ENCODE data around the gene CMC2. TPM values are rescaled to one million over a fixed set of nuclear protein-coding genes. Genes with fewer than 3 reads are reported as not detected.

Gene CMC2
- total and polyA plus RNA-seq, 2 of the 13 experiments (the other 11 are each of a cell fraction or from before 2014, with no cell fraction given) = 116 to 129 TPM

GRCh38 chr16:81006211-81006812 lies 373 bp downstream of the CMC2 start (continued):
- TF ChIP-seq HIVEP1 (CRISPR knock-in tag; IDR thresholded peaks at IDR 0.05) (peak; percentile 69; the same call in 1 of the 2 replicates), ZFP90 (CRISPR knock-in tag; IDR thresholded peaks at IDR 0.05; ENCODE audit: borderline replicate concordance) (0 out of 2 replicates have a peak, but pooled peaks have one; percentile 5), RNF219 (CRISPR knock-in tag; IDR thresholded peaks at IDR 0.05) (no peak; the same call in 1 of the 2 replicates), AGO1 (IDR thresholded peaks at IDR 0.05; ENCODE audit: low read depth, low read length, poor library complexity, severe bottlenecking) (peak; percentile 7), ZNF775 (CRISPR knock-in tag; IDR thresholded peaks at IDR 0.05; ENCODE audit: borderline replicate concordance) (no peak), NR2C2 (CRISPR knock-in tag; IDR thresholded peaks at IDR 0.05; ENCODE audit: borderline replicate concordance) (no peak), KDM6A (CRISPR knock-in tag; IDR thresholded peaks at IDR 0.05; ENCODE audit: low read depth) (no peak), KAT8 (CRISPR knock-in tag; IDR thresholded peaks at IDR 0.05) (no peak), ZFP1 (CRISPR knock-in tag; IDR thresholded peaks at IDR 0.05) (no peak), MTF2 (CRISPR knock-in tag; IDR thresholded peaks at IDR 0.05; ENCODE audit: borderline replicate concordance) (no peak), ZNF331 (CRISPR knock-in tag; IDR thresholded peaks at IDR 0.05) (0 out of 2 replicates have a peak, but pooled peaks have one; percentile 8), NR2F1 (CRISPR knock-in tag; IDR thresholded peaks at IDR 0.05) (no peak; a peak in 1 of 4 replicates), TERF1 (CRISPR knock-in tag; IDR thresholded peaks at IDR 0.05) (peak; percentile 87; the same call in 1 of the 2 replicates), HMG20A (CRISPR knock-in tag; IDR thresholded peaks at IDR 0.05; ENCODE audit: borderline replicate concordance) (no peak; the same call in none of the 2 replicates), FOSL2 (CRISPR knock-in tag; IDR thresholded peaks at IDR 0.05) (no peak), GTF2F1 (IDR thresholded peaks at IDR 0.05; ENCODE audit: low read length) (no peak), ISX (CRISPR knock-in tag; conservative IDR thresholded peaks at IDR 0.05) (peak; percentile 18; the same call in 1 of the 2 replicates), ZNF670 (CRISPR knock-in tag; IDR thresholded peaks at IDR 0.05; ENCODE audit: borderline replicate concordance) (0 out of 2 replicates have a peak, but pooled peaks have one; percentile 33), ZNF235 (CRISPR knock-in tag; IDR thresholded peaks at IDR 0.05; ENCODE audit: borderline replicate concordance) (peak; percentile 95), ARNT (IDR thresholded peaks at IDR 0.05) (no peak), FLYWCH1 (CRISPR knock-in tag; IDR thresholded peaks at IDR 0.05) (no peak), SMARCE1 (IDR thresholded peaks at IDR 0.05; ENCODE audit: borderline replicate concordance) (no peak), MATR3 (CRISPR knock-in tag; IDR thresholded peaks at IDR 0.05) (no peak), CBX1 (IDR thresholded peaks at IDR 0.05; ENCODE audit: low read depth) (no peak), HNF1B (CRISPR knock-in tag; IDR thresholded peaks at IDR 0.05) (no peak), RNF2 (conservative IDR thresholded peaks at IDR 0.05; ENCODE audit: low read depth) (no peak), SMAD1 (CRISPR knock-in tag; IDR thresholded peaks at IDR 0.05; ENCODE audit: borderline replicate concordance, low read depth) (no peak), ATAD3A (CRISPR knock-in tag; IDR thresholded peaks at IDR 0.05) (no peak), ZNF841 (CRISPR knock-in tag; IDR thresholded peaks at IDR 0.05; ENCODE audit: borderline replicate concordance) (no peak)
